Suprapubic skin (tissue), 3 donors: Measurements from ENCODE around the gene SCGB2A2.

ENCODE experiments used
- POLR2A ChIP-seq, 2 donors: fragments of 450-650 bp; IDR thresholded peaks; one replicate each; pipeline ENCODE4 v1.6.1; 2017; ENCODE audit warnings: antibody characterized with exemption in 2 of 2, mild to moderate bottlenecking in 2 of 2, moderate library complexity in 2 of 2
- TF ChIP-seq, protein P1 (sequence below), 2 donors: fragments of 200-600 bp in 1 of 2; fragments of 450-650 bp in 1 of 2; sonication (generic) in 1 of 2; IDR thresholded peaks; one replicate each; pipeline ENCODE4 v1.5.1; 2016 to 2019; ENCODE audit warnings: antibody characterized with exemption in 2 of 2, mild to moderate bottlenecking in 1 of 2, moderate library complexity in 1 of 2

DNA sequence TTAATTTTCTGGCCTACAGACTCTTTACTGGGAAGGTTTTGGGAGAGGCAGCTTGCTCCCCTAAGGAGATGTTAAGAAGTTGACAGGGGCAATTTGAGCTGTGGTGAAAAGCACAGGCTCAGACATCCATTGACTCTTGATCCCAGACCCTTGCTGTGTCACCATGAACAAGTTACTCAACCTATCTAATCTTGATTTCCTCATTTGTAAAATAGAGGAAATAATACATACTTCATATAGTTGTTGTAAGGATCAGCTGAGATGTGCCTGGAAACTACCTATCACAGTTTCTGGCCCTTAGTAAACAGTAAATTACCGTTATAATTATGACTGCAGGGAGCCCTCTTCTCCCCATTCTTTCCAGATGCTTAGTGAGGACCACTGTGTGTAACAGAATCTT is 45.5 kb downstream of the SCGB2A2 start:
- no peak for TF ChIP-seq POLR2A (IDR thresholded peaks at IDR 0.05)
- TF ChIP-seq, protein P1, sequence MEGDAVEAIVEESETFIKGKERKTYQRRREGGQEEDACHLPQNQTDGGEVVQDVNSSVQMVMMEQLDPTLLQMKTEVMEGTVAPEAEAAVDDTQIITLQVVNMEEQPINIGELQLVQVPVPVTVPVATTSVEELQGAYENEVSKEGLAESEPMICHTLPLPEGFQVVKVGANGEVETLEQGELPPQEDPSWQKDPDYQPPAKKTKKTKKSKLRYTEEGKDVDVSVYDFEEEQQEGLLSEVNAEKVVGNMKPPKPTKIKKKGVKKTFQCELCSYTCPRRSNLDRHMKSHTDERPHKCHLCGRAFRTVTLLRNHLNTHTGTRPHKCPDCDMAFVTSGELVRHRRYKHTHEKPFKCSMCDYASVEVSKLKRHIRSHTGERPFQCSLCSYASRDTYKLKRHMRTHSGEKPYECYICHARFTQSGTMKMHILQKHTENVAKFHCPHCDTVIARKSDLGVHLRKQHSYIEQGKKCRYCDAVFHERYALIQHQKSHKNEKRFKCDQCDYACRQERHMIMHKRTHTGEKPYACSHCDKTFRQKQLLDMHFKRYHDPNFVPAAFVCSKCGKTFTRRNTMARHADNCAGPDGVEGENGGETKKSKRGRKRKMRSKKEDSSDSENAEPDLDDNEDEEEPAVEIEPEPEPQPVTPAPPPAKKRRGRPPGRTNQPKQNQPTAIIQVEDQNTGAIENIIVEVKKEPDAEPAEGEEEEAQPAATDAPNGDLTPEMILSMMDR (IDR thresholded peaks at IDR 0.05), result no peak
